Mesothelial cell of epicardium (in vitro differentiated cells): ENCODE data around the gene SPCS2. TPM values are rescaled to one million over a fixed set of nuclear protein-coding genes. Genes with fewer than 3 reads are reported as not detected.

ENCODE experiments used
- DNase-seq, 2 experiments: peaks; one replicate each; pipeline ENCODE4 v3.0.0; 2021; ENCODE audit warnings: low spot score in 2 of 2; ENCODE audit not compliant: unreplicated experiment in 2 of 2
- H3K27ac Mint-ChIP-seq: 2 replicates; pipeline ENCODE4 v1.8.0; 2021; ENCODE audit warnings: mixed read lengths
- H3K27me3 Mint-ChIP-seq: 2 replicates; pipeline ENCODE4 v1.8.0; 2021; ENCODE audit warnings: low read depth, mixed read lengths
- H3K36me3 Mint-ChIP-seq: 2 replicates; pipeline ENCODE4 v1.8.0; 2021; ENCODE audit warnings: mixed read lengths
- H3K4me1 Mint-ChIP-seq: 2 replicates; pipeline ENCODE4 v1.8.0; 2021; ENCODE audit warnings: mixed read lengths
- H3K4me3 Mint-ChIP-seq: 2 replicates; pipeline ENCODE4 v1.8.0; 2021; ENCODE audit warnings: mild to moderate bottlenecking, moderate library complexity, mixed read lengths
- H3K9me3 Mint-ChIP-seq: 2 replicates; pipeline ENCODE4 v1.8.0; 2021; ENCODE audit warnings: mixed read lengths
- CTCF ChIP-seq: fragments of 200-600 bp; sonication (generic); IDR thresholded peaks from one replicate; pipeline ENCODE4 v1.5.0; 2021; ENCODE audit warnings: antibody characterized with exemption; ENCODE audit not compliant: unreplicated experiment
- total RNA-seq: library from RNA; stranded (reverse); gene quantifications from 3 replicates; pipeline ENCODE4 v1.2.1, GENCODE V29; 2021

The SPCS2 gene
- total RNA-seq, 1 donor from 2014 or later, result 101 TPM

- H3K27me3 Mint-ChIP-seq, result no peaks in the 10 kb centered on the region
- H3K4me3 Mint-ChIP-seq, result no peak overlapping the region
- H3K27ac Mint-ChIP-seq, result no peak overlapping the region
- no peak for DNase-seq
- H3K9me3 Mint-ChIP-seq, result no peaks in the 10 kb centered on the region
- TF ChIP-seq CTCF, result no peak
- peaks cover 12% of the 10 kb centered on the region for H3K36me3 Mint-ChIP-seq
- H3K4me1 Mint-ChIP-seq, result no peaks in the 10 kb centered on the region
These were observed 52.6 kb downstream of the SPCS2 start for GRCh38 chr11:75001686-75002085.

- H3K36me3 Mint-ChIP-seq, result peaks cover 15% of the 10 kb centered on the region
- no peaks in the 10 kb centered on the region for H3K4me1 Mint-ChIP-seq
- H3K9me3 Mint-ChIP-seq, result no peaks in the 10 kb centered on the region
These were observed 53.5 kb downstream of the SPCS2 start for GRCh38 chr11:75002516-75002915.

GRCh38 chr11:75004215-75004614 is 55.1 kb downstream of the SPCS2 start:
- no peak for TF ChIP-seq CTCF
- no peaks in the 10 kb centered on the region for H3K9me3 Mint-ChIP-seq
- H3K27ac Mint-ChIP-seq, result no peak overlapping the region
- H3K4me1 Mint-ChIP-seq, result no peaks in the 10 kb centered on the region
- H3K27me3 Mint-ChIP-seq, result no peaks in the 10 kb centered on the region
- no peak overlapping the region for H3K4me3 Mint-ChIP-seq
- peaks cover 20% of the 10 kb centered on the region for H3K36me3 Mint-ChIP-seq
- DNase-seq, result no peak

More at GRCh38 chr11:75002516-75002915, 53.5 kb downstream of the SPCS2 start:
- H3K4me3 Mint-ChIP-seq, result no peak overlapping the region
- H3K27ac Mint-ChIP-seq, result no peak overlapping the region
- DNase-seq, result no peak
- no peaks in the 10 kb centered on the region for H3K27me3 Mint-ChIP-seq
- TF ChIP-seq CTCF, result no peak

- Mint-ChIP-seq H3K9me3 (no peaks in the 10 kb centered on the region), H3K36me3 (peaks cover 23% of the 10 kb centered on the region), H3K27me3 (no peaks in the 10 kb centered on the region), H3K4me3 (no peak overlapping the region), H3K27ac (no peak overlapping the region), H3K4me1 (no peaks in the 10 kb centered on the region)
- TF ChIP-seq CTCF, result no peak
- DNase-seq, result no peak
These were observed 62.3 kb downstream of the SPCS2 start for GRCh38 chr11:75011357-75011756.

- Mint-ChIP-seq H3K36me3 (peaks cover 22% of the 10 kb centered on the region), H3K4me3 (no peak overlapping the region), H3K4me1 (no peaks in the 10 kb centered on the region), H3K9me3 (no peaks in the 10 kb centered on the region), H3K27ac (no peak overlapping the region), H3K27me3 (no peaks in the 10 kb centered on the region)
- TF ChIP-seq CTCF, result no peak
- no peak for DNase-seq
These were observed 62.8 kb downstream of the SPCS2 start for GRCh38 chr11:75011872-75012271.

GRCh38 chr11:75013051-75013450 is 64.0 kb downstream of the SPCS2 start:
- TF ChIP-seq CTCF, result no peak
- Mint-ChIP-seq H3K9me3 (peaks cover 3% of the 10 kb centered on the region), H3K4me3 (no peak overlapping the region), H3K36me3 (peaks cover 14% of the 10 kb centered on the region), H3K27me3 (no peaks in the 10 kb centered on the region), H3K4me1 (no peaks in the 10 kb centered on the region), H3K27ac (no peak overlapping the region)
- DNase-seq, result no peak
